Mesendoderm (in vitro differentiated cells): ENCODE measurements around the gene ARHGAP26.

ENCODE experiments used
- DNase-seq: peaks from one replicate; pipeline ENCODE4 v3.0.0; 2013
- H2AK5ac ChIP-seq: 2 replicates; pipeline ENCODE4 v1.6.1; 2013; ENCODE audit warnings: low read length, inconsistent platforms
- H2BK120ac ChIP-seq: 2 replicates; pipeline ENCODE4 v1.6.1; 2013; ENCODE audit warnings: low read depth, mild to moderate bottlenecking, low read length, moderate library complexity, mixed read lengths
- H2BK15ac ChIP-seq: replicated peaks from 2 replicates; pipeline ENCODE4 v1.6.1; 2013; ENCODE audit warnings: low read depth, mild to moderate bottlenecking, moderate library complexity
- H2BK5ac ChIP-seq: 2 replicates; pipeline ENCODE4 v1.6.1; 2013; ENCODE audit warnings: low read length, inconsistent platforms
- H3K18ac ChIP-seq: 2 replicates; pipeline ENCODE4 v1.6.1; 2013; ENCODE audit warnings: mild to moderate bottlenecking, low read length, mixed read lengths
- H3K23ac ChIP-seq: one replicate; pipeline ENCODE4 v1.6.1; 2013; ENCODE audit warnings: low read length
- H3K27ac ChIP-seq: 2 replicates; pipeline ENCODE4 v1.5.1; 2013; ENCODE audit warnings: low read depth, mild to moderate bottlenecking, inconsistent platforms, low read length, moderate library complexity
- H3K27me3 ChIP-seq: 2 replicates; pipeline ENCODE4 v1.6.1; 2013; ENCODE audit warnings: low read length, control low read depth, mild to moderate bottlenecking, inconsistent platforms; ENCODE audit not compliant: insufficient read depth, poor library complexity
- H3K36me3 ChIP-seq: 2 replicates; pipeline ENCODE4 v1.6.1; 2013; ENCODE audit warnings: low read length, inconsistent platforms; ENCODE audit not compliant: control insufficient read depth, insufficient read depth
- H3K4ac ChIP-seq: one replicate; pipeline ENCODE4 v1.6.1; 2013; ENCODE audit warnings: low read depth, mild to moderate bottlenecking, low read length, moderate library complexity
- H3K4me1 ChIP-seq: 2 replicates; pipeline ENCODE4 v1.6.1; 2013; ENCODE audit warnings: low read depth, low read length, inconsistent platforms; ENCODE audit not compliant: control insufficient read depth
- H3K4me2 ChIP-seq: 2 replicates; pipeline ENCODE4 v1.6.1; 2013; ENCODE audit warnings: low read length
- H3K4me3 ChIP-seq: 2 replicates; pipeline ENCODE4 v1.5.1; 2013; ENCODE audit warnings: mild to moderate bottlenecking, low read length
- H3K56ac ChIP-seq: one replicate; pipeline ENCODE4 v1.6.1; 2013; ENCODE audit warnings: low read length
- H3K79me1 ChIP-seq: 2 replicates; pipeline ENCODE4 v1.6.1; 2013; ENCODE audit warnings: low read length, inconsistent platforms
- H3K79me2 ChIP-seq: 2 replicates; pipeline ENCODE4 v1.6.1; 2013; ENCODE audit warnings: mild to moderate bottlenecking, low read length; ENCODE audit not compliant: control insufficient read depth, insufficient read depth
- H3K9ac ChIP-seq: 2 replicates; pipeline ENCODE4 v1.6.1; 2013; ENCODE audit warnings: low read length, inconsistent platforms
- H4K5ac ChIP-seq: one replicate; pipeline ENCODE4 v1.6.1; 2013; ENCODE audit warnings: low read length
- H4K8ac ChIP-seq: one replicate; pipeline ENCODE4 v1.6.1; 2013; ENCODE audit warnings: low read depth, mild to moderate bottlenecking, control low read depth, low read length, moderate library complexity
- WGBS: extraction: QIAGEN DNeasy Blood & Tissue Kit; methylation state at CpG from one replicate; pipeline ENCODE4 v1.1.7; 2013; ENCODE audit warnings: low lambda C conversion rate, missing lambda C conversion rate; ENCODE audit not compliant: insufficient coverage; ENCODE audit errors: extremely low coverage; 5-methylcytosine and 5-hydroxymethylcytosine counted together

Gene ARHGAP26

GRCh38 chr5:142886956-142887355 is 116.8 kb downstream of the ARHGAP26 start:
- Histone ChIP-seq H3K18ac (no peak overlapping the region), H2AK5ac (no peak overlapping the region), H3K9ac (no peak overlapping the region), H3K4me1 (peaks cover 2% of the 10 kb centered on the region), H2BK5ac (no peak overlapping the region), H3K79me1 (no peaks in the 10 kb centered on the region), H3K27me3 (no peaks in the 10 kb centered on the region), H3K79me2 (no peaks in the 10 kb centered on the region), H2BK120ac (no peak overlapping the region), H3K4me3 (no peak overlapping the region), H3K4me2 (no peak overlapping the region), H3K27ac (no peak overlapping the region), H3K56ac (no peak overlapping the region), H4K5ac (no peak overlapping the region), H3K4ac (no peak overlapping the region), H3K23ac (no peak overlapping the region), H3K36me3 (no peaks in the 10 kb centered on the region), H4K8ac (no peak overlapping the region), H2BK15ac (no peak overlapping the region)
- no peak for DNase-seq
- no CpG with 5 or more reads among the region's 2 CpGs for WGBS

- peak; percentile 71 for DNase-seq
- Histone ChIP-seq H3K18ac (no peak overlapping the region), H3K23ac (no peak overlapping the region), H4K5ac (no peak overlapping the region), H2BK5ac (no peak overlapping the region), H2AK5ac (no peak overlapping the region), H3K27me3 (no peaks in the 10 kb centered on the region), H3K4ac (no peak overlapping the region), H3K4me2 (no peak overlapping the region), H2BK15ac (no peak overlapping the region), H3K4me3 (no peak overlapping the region), H3K56ac (no peak overlapping the region), H4K8ac (no peak overlapping the region), H3K79me1 (no peaks in the 10 kb centered on the region), H3K36me3 (no peaks in the 10 kb centered on the region), H3K79me2 (no peaks in the 10 kb centered on the region), H2BK120ac (no peak overlapping the region), H3K27ac (no peak overlapping the region), H3K4me1 (peaks cover 4% of the 10 kb centered on the region), H3K9ac (no peak overlapping the region)
- no CpG with 5 or more reads among the region's 9 CpGs for WGBS
These were observed 118.4 kb downstream of the ARHGAP26 start for GRCh38 chr5:142888469-142889085.

- no peak overlapping the region for H3K23ac ChIP-seq
- no peak overlapping the region for H3K4ac ChIP-seq
- DNase-seq = peak; percentile 91
- no peak overlapping the region for H4K8ac ChIP-seq
- peak overlapping the region; percentile 29 for H3K56ac ChIP-seq
- no peak overlapping the region for H2BK120ac ChIP-seq
- H3K79me2 ChIP-seq = no peaks in the 10 kb centered on the region
- no peak overlapping the region for H3K4me3 ChIP-seq
- H3K36me3 ChIP-seq = no peaks in the 10 kb centered on the region
- WGBS = no CpG with 5 or more reads among the region's 3 CpGs
- H3K4me2 ChIP-seq = no peak overlapping the region
- no peak overlapping the region for H4K5ac ChIP-seq
- H3K4me1 ChIP-seq = peaks cover 8% of the 10 kb centered on the region
- H3K27me3 ChIP-seq = no peaks in the 10 kb centered on the region
- no peak overlapping the region for H3K18ac ChIP-seq
- H2BK15ac ChIP-seq = no peak overlapping the region
- no peak overlapping the region for H3K9ac ChIP-seq
- H3K79me1 ChIP-seq = no peaks in the 10 kb centered on the region
- no peak overlapping the region for H2AK5ac ChIP-seq
- H2BK5ac ChIP-seq = no peak overlapping the region
- no peak overlapping the region for H3K27ac ChIP-seq
These were observed 121.8 kb downstream of the ARHGAP26 start for GRCh38 chr5:142892021-142892420.

- Histone ChIP-seq H3K4me3 (no peak overlapping the region), H4K5ac (no peak overlapping the region), H3K27me3 (no peaks in the 10 kb centered on the region), H3K56ac (peak overlapping the region; percentile 4), H3K36me3 (no peaks in the 10 kb centered on the region), H4K8ac (no peak overlapping the region), H2BK5ac (peak overlapping the region; percentile 66), H3K79me2 (no peaks in the 10 kb centered on the region), H3K9ac (no peak overlapping the region), H3K23ac (no peak overlapping the region), H2BK120ac (no peak overlapping the region), H3K4me2 (no peak overlapping the region), H3K4me1 (peaks cover 15% of the 10 kb centered on the region), H3K79me1 (no peaks in the 10 kb centered on the region), H2BK15ac (no peak overlapping the region), H3K27ac (no peak overlapping the region), H3K18ac (no peak overlapping the region), H2AK5ac (peak overlapping the region; percentile 38), H3K4ac (no peak overlapping the region)
- no CpG with 5 or more reads among the region's 2 CpGs for WGBS
- no peak for DNase-seq
These were observed 124.1 kb downstream of the ARHGAP26 start for GRCh38 chr5:142894315-142894714.

- Histone ChIP-seq H4K5ac (no peak overlapping the region), H3K23ac (no peak overlapping the region), H3K36me3 (no peaks in the 10 kb centered on the region), H2BK15ac (no peak overlapping the region), H3K9ac (no peak overlapping the region), H2BK120ac (peak overlapping the region; percentile 82), H3K4ac (peak overlapping the region; percentile 81), H3K27ac (no peak overlapping the region), H3K79me2 (no peaks in the 10 kb centered on the region), H2AK5ac (no peak overlapping the region), H3K4me2 (no peak overlapping the region), H4K8ac (no peak overlapping the region), H3K27me3 (no peaks in the 10 kb centered on the region), H2BK5ac (no peak overlapping the region), H3K18ac (no peak overlapping the region), H3K79me1 (no peaks in the 10 kb centered on the region), H3K4me1 (peaks cover 18% of the 10 kb centered on the region), H3K56ac (peak overlapping the region; percentile 3), H3K4me3 (no peak overlapping the region)
- DNase-seq = no peak
- no CpG with 5 or more reads among the region's 1 CpG for WGBS
These were observed 124.6 kb downstream of the ARHGAP26 start for GRCh38 chr5:142894749-142895148.
